Central memory CD4-positive, alpha-beta T cell (primary cell): Measurements from ENCODE around the gene CCNA2.

Source experiments
- DNase-seq: peaks from one replicate; pipeline ENCODE4 v3.0.0; 2022

The CCNA2 gene

GRCh38 chr4:121800961-121801714, 22.5 kb downstream of the CCNA2 start, which contains the start of gene EXOSC9:
TSS of gene EXOSC9 (plus strand) at chr4:121801323. CDS start at chr4:121801425, 102 bp downstream.
- DNase-seq = peak; percentile 91

GRCh38 chr4:121800638-121800960, 23.1 kb downstream of the CCNA2 start:
- no peak for DNase-seq

GRCh38 chr4:121799867-121800501, 23.7 kb downstream of the CCNA2 start:
- no peak for DNase-seq

GRCh38 chr4:121799208-121799823, 24.4 kb downstream of the CCNA2 start:
- no peak for DNase-seq

GRCh38 chr4:121796283-121796682, 27.4 kb downstream of the CCNA2 start:
- DNase-seq = no peak

GRCh38 chr4:121794505-121795188, 29.0 kb downstream of the CCNA2 start:
- DNase-seq = no peak

GRCh38 chr4:121792966-121793365, 30.7 kb downstream of the CCNA2 start:
- DNase-seq = no peak

- no peak for DNase-seq
Measured at GRCh38 chr4:121791481-121791880, 32.2 kb downstream of the CCNA2 start.

GRCh38 chr4:121790976-121791375, 32.7 kb downstream of the CCNA2 start:
- no peak for DNase-seq

- DNase-seq = no peak
Measured at GRCh38 chr4:121789960-121790829, 33.5 kb downstream of the CCNA2 start.

GRCh38 chr4:121789455-121789854, 34.2 kb downstream of the CCNA2 start:
- no peak for DNase-seq

- DNase-seq = no peak
Measured at GRCh38 chr4:121788896-121789295, 34.8 kb downstream of the CCNA2 start.

- DNase-seq = no peak
Measured at GRCh38 chr4:121786221-121786620, 37.5 kb downstream of the CCNA2 start.

- no peak for DNase-seq
Measured at GRCh38 chr4:121785479-121785878, 38.2 kb downstream of the CCNA2 start.

- no peak for DNase-seq
Measured at GRCh38 chr4:121784975-121785374, 38.7 kb downstream of the CCNA2 start.

- DNase-seq = no peak
Measured at GRCh38 chr4:121784401-121784800, 39.3 kb downstream of the CCNA2 start.

- no peak for DNase-seq
Measured at GRCh38 chr4:121783210-121783609, 40.5 kb downstream of the CCNA2 start.

- DNase-seq = no peak
Measured at GRCh38 chr4:121778991-121779628, 44.6 kb downstream of the CCNA2 start.

- no peak for DNase-seq
Measured at GRCh38 chr4:121777625-121778024, 46.1 kb downstream of the CCNA2 start.

- DNase-seq = no peak
Measured at GRCh38 chr4:121776610-121777401, 46.9 kb downstream of the CCNA2 start.

GRCh38 chr4:121773883-121774282, 49.8 kb downstream of the CCNA2 start:
- DNase-seq = no peak
